HG03469 (cell line): ENCODE results near the gene NFATC2IP.

Experiments
- ATAC-seq: cut with Tn5 transposase; IDR thresholded peaks from one replicate; pipeline ENCODE4 v1.9.1; 2021; ENCODE audit warnings: mild to moderate bottlenecking, moderate library complexity, moderate number of reproducible peaks; ENCODE audit not compliant: unreplicated experiment

The NFATC2IP gene

DNA sequence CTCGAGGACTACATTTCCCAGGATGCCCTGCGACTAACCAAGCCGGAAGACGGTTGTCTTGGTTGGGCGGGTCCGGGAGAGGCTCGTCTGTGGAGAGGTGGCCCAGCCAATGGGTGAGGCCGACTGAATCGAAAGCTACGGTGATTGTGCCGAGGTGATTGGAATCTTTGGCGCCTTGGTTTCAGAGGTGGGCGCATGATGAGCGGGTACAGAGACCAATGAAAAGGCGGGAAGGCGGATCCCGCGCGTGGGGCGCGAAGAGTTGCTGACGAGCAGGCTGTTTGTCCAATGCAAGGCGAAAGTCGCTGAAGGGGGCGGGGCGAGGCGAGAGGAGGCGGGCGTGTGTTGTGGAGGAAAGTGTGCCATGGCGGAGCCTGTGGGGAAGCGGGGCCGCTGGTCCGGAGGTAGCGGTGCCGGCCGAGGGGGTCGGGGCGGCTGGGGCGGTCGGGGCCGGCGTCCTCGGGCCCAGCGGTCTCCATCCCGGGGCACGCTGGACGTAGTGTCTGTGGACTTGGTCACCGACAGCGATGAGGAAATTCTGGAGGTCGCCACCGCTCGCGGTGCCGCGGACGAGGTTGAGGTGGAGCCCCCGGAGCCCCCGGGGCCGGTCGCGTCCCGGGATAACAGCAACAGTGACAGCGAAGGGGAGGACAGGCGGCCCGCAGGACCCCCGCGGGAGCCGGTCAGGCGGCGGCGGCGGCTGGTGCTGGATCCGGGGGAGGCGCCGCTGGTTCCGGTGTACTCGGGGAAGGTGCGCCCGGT, at the start of gene NFATC2IP:
TSS of gene NFATC2IP (plus strand) at position 290 of the 762 bp plus-strand sequence. CDS start at position 365, 75 bp downstream.
- ATAC-seq = peak; percentile 91

DNA sequence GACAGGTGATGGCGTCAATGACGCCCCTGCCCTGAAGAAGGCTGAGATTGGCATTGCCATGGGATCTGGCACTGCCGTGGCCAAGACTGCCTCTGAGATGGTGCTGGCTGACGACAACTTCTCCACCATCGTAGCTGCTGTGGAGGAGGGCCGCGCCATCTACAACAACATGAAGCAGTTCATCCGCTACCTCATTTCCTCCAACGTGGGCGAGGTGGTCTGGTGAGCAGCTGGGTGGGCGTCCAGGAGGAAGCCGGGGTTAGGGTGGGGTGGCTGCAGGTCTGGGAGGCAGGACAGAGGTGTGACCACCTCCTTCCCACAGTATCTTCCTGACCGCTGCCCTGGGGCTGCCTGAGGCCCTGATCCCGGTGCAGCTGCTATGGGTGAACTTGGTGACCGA, 48.9 kb upstream of the NFATC2IP start:
- ATAC-seq = no peak

DNA sequence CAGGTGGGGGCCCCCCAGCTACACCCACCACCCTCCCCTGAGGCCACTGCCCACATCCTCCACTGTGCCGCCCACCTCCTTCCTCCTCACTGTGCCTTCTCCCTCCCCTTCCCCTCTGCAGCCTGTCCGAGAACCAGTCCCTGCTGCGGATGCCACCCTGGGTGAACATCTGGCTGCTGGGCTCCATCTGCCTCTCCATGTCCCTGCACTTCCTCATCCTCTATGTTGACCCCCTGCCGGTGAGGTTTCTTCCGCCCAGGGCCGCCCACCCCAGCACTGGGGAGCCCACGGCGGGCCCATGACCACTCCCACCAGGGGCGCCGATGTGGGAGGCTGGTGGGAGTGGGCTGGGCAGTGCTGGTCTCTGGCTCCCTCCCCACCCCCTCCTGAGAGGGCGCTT, 47.8 kb upstream of the NFATC2IP start:
- no peak for ATAC-seq

DNA sequence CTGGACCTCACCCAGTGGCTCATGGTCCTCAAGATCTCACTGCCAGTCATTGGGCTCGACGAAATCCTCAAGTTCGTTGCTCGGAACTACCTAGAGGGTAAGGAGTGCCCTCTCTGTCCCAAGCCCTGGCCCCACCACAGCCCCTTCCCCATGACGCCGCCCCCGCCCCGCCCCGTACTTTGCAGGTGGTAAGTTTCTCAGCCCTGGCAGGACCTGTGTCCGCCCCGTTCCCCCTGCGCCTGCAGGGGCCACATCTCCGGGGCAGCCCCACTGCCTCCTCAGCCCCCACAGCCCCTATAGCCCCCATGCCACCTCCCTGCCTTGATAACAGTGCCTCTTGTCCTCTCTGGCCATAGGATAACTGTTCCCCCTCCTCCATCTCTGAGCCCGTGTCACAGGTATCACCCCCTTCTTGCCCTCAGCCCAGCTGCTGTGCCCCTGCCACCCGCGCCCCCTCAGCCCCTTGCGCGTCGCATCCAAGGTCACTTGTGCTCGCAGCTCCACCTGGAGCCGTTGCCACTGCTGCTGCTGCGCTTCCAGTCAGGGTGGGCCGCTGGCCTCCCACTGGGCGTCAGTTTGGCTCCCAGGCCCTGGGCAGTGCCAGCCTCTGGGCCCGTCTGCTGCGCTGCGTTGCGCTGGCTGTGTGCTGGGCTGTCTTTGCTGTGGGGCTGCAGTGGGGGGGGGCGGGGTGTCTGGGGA, 47.2 kb upstream of the NFATC2IP start:
- ATAC-seq = no peak

DNA sequence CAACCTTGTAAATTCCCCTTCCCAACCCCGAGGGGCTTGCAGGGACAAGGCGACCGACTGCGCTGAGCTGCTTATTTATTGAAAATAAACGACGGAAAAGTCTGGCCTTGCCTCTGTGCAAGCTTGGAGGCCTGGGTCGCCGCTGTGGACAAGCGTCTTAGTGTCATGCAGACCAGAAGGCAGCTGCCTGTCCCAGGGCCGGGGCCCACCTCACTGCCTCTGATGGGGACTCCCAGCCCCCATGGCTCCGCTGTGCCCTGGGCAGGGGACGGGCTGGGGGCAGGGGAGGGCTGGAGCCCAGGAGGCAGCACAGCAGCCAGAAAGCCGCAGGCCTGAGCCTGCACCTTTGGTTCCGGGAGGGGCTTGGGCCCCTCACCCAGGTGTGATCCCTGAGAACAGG, 46.4 kb upstream of the NFATC2IP start:
- no peak for ATAC-seq

DNA sequence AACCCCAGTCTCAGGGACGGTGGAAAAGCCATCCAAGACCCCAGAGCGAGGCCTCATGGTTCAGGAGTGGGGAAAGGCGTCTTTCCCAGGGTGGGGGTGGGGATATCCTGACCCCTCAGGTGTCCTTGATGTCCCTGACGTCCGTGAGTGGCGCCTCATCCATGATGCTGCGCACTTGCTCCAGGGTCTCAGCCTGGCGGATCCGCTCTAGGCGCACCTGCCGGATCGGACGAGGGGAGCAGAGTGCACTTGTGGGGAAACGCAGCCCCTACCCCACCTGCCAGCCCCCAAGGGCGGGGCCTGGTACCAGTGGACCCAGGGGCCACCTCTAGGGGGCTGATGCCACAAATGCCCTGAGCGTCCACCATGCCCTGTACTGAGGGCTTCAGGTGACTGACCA, 45.9 kb upstream of the NFATC2IP start:
- no peak for ATAC-seq

DNA sequence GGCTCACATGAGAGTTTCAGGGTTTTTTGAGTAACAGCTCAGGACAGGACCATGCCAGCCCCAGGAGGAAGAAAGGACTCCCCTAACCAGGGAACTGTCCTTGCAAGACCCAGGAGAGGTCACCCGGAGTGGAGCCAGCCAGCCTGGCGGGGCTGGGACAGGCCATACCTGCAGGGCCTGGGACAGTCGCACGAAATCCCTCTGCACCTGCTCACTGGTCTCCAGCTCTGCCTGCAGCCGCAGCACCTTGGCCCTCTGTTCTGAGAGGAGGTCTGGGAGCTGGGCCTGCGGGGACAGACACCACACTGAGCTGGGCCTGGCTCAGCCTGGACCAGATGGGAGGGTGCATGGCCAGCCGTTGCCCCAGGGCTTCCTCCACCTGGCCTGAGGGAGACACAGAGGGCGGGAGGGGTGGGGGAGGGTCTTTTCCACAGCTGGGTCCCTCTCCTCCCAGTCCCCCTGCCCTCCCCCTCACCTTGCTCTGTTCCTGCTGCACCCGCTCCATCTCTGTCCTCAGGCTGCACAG, 45.4 kb upstream of the NFATC2IP start:
- ATAC-seq = no peak

DNA sequence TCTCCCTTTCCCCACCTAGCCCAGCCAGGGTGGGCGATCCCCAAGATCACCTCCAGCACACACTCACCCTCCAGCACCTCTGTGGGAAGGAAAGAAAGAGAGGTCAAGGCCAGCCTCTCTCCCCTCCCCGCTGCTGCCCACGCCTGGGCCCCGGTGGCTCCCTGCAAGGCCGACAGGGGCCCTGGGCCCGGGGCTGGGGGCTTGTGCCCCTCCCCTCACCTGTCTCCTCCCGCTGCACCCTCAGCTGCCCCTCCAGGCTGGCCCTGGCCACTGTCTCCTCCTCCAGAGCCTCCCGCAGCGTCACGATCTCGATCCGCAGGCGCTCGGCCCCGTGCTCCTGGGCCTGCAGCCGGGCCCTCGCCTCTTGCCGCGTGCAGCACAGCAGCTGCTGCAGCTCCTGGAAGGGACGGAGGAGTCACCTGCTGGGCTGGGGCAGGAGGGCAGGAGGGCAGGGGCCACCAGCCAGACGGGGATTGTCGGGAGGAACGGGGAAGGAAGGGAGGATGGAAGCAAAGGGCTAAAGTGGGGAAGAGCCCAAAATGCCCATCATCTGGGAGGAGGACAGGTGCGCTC, 44.9 kb upstream of the NFATC2IP start:
- no peak for ATAC-seq

DNA sequence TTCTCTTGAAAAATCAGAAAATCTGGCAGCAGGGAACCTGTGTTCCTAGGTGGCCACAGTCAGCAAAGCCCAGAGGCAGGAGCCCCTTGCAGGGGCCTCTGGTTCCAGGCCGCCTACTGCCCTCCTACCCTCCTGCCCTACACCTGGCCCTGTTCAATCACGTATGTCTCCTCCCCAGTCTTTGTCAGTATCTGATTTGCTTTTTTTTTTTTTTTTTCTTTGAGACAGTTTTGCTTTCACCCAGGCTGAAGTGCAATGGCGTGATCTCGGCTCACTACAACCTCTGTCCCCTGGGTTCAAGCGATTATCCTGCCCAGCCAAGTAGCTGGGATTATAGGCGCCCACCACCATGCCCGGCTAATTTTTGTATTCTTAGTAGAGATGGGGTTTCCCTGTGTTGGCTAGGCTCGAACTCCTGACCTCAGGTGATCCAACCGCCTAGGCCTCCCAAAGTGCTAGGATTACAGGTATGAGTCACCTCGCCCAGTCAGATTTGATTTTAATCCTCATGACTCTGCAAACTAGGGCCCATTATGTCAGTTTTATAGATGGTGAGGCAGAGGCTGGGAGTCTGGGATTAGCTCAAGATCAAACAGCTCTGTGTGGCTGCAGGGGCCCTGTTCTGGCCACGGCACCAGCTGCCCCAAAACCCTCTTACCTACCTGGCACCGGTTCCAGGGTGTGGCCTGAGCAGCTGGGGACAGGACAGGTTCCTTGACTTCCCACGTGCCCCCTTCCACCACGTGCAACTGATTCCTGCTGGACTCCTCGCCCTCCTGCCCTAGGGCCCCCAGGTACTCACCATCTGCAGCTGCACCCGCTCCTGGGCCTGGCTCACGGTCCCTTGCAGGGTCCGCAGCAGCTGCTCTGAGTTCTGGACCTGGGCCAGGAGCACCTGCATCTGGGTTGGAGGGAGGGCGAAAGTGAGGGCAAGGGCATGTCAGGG, 40.4 kb upstream of the NFATC2IP start:
- ATAC-seq = no peak

DNA sequence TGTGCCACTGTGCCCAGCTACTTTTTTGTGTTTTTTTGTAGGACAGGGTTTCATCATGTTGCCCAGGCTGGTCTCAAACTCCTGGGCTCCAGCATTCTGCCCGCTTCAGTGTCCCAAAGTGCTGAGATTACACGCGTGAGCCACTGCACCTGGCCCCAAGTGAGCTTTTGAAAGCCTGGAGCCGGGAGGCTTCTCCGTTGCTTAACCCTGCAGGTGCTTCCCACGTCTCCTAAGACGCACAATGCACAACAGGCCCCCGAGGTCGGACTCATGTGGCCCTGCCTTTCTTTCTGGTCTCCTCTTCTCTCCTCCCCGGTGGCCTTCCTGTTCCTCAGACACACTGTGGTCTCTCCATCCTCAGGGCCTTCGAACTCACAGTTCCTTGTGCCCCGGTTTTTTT, 38.2 kb upstream of the NFATC2IP start:
- ATAC-seq = no peak

DNA sequence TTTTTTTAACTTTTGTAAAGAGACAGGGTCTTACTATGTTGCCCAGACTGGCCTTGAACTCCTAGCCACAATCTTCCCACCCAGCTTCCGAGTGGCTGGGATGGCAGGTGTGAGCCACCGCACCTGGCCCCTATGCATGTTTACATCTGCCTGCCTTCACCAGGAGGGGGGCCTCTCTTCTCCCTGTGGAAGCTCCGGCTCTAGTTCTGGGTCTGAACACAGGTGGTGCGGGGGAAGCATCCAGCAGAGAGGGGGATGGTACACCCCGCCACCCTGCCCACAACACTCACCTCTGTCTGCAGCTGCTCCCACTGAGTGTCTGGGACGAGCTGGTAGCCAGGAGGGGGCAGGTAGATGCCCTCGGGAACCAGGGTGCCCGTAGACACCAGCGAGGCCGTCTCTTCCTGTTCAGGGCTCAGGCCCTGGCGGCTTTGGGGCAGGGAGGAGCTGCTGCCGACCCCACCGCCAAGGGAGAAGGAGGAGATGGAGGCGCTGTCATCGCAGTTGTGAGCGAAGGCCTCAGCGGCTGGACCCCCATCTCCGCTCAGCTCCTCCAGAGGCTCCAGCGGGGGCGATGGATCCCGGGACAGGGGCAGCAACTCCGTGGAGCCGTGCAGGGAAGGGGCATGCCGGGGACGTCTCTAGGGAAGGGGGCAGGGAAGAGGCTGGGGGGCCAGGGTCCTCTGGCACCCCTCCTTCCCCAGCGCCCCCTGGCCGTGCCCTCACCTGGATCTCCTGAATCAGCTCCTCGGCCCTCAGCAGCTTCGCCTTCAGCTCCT, 36.6 kb upstream of the NFATC2IP start:
- ATAC-seq = no peak

DNA sequence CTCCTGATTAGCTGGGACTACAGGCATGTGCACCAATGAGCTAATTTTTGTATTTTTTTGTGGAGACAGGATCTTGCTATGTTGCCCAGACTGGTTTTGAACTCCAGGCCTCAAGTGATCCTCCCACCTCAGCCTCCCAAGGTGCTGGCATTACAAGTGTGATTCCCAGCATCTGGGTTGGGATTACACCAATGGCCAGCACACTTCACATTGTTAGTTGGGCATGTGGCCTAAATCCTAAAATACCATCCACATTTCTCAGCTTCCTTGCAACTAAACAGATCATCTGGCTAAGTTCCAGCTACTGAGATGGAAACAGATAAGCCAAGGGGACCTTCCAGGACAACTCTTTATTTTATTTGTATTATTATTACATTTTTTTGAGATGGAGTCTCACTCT, 35.6 kb upstream of the NFATC2IP start:
- no peak for ATAC-seq

DNA sequence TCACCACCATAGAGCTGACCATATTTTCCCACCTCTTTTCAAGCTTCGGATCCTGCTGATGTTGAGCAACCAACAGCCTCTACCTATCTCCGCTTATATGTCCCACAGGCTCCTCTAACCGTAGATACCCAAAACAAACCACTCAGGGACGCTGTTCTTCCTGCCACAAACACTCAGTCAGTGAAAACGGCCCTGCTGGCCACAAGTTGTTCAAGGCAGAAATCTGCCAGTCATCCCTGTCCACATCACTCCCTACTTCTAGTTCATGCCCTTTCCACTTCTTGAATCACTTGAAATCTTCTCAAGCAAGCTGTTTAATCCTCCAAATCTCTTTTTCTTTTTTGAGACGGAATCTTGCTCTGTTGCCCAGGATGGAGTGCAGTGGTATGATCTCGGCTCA, 33.6 kb upstream of the NFATC2IP start:
- ATAC-seq = no peak

DNA sequence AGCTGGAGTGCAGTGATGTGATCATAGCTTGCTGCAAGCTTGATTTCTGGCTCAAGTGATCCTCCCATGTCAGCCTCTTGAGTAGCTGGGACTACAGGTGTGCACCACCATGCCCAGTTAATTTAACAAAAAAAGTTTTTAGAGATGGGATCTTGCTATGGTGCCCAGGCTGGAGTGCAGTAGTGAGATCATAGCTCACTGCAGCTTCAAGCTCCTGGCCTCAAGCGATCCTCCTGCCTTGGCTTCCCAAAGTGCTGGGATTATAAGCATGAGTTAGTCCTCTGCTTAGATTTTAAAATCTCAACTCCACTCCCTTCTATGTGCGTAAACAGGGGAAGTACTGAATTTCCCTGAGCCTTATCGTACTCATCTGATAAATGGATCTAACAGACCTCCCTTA, 32.0 kb upstream of the NFATC2IP start:
- ATAC-seq = no peak

DNA sequence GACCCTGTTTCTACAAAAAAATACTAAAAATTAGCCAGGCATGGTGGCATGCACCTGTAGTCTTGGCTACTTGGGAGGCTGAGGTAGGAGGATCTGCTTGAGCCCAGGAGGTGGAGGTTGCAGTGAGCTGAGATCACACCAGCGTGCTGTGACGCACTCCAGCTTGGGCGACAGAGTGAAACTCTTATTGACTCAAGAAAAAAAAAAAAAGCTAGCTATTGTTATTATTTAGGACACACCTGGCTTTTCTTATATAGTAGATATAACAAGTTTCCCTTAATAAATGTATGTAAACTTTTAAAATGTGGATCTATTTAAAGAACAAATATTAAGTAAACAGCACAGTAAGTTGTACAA, 27.5 kb upstream of the NFATC2IP start:
- no peak for ATAC-seq

DNA sequence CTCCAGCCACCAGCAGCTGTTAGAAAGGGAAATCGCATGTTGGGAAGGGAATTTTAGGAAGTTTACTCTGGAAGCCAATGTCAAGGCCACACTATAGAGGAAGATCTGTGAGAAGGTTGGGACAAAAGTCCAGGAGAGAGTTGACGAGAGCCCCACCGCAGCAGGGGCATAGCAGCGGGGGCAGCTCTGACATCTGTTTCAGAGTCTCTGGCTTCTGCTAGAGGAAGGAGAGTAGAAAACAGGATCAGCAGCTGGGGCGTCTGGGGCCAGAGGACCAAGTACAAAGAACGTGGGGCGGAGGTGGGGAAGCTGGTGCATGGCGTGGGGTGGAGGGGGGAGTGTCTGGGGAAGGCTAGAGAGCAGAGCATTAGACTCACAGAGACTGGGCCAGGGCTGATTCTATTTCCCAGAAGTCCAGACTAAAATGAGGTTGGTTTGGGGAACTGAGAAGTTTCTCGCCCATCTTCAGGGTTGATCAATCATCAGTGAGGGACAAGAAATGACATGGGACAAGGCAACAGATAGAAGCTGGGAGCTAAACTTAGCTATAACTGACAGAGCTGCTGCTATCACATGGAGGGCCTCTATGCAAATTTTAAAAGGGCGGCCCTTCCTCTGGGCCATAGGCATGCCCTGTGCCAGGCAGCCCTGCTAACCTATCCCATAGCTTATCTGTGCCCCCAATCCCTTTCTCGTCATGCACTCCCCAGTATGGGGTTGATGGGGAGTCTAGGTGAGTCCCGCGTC, 26.9 kb upstream of the NFATC2IP start:
- ATAC-seq = peak; percentile 51

DNA sequence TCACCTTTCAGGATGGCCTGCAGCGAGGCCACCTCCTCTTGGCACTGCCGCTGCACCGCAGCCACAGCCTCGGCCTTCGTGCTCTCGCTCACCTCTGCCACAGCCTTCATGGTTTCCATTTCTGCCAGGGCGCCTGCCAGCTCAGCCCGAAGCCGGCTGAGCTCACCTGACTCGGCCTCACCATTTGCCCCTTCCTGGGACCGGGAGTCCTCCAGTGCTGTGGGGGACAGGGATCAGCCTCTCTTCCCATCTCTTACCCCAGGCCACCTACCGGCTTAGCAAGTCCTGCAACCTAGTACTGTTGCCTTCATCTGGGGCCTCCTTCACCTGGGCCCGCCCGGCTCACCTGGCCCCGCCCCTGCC, 26.4 kb upstream of the NFATC2IP start:
- peak; percentile 4 for ATAC-seq

DNA sequence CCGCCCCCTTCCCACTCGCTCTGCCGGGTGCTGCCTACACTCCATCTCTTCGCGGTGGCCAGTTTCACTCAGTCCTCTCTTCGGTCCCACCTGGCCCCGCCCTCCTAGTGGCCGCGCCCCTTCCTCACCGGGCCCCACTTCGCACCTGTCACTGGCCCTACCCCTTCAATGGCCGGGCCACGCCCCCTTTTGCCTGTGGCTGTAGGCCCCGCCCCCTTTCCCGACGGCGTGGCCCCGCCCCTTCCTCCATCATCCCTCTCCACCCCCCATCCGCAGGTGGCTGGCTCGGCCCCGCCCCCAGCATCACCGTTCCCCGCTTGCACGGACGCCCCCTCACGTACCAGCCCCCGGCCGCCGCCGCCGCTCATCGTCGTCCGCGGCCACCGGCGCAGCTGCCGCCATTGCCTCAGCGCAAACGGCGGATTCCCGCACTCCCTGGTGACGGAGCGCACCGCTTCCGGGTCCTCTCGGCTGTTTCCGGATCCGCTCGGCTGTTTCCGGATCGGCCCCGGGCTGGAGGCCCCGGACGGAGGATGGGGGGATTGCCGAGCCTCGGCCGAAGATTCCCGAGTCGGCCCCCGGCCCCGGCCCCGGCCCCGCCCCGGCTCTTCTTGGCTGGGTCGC, 25.9 kb upstream of the NFATC2IP start, which contains the start of gene RABEP2:
TSS of gene RABEP2 (minus strand) at position 477 of the 624 bp plus-strand sequence. CDS start at position 402, 75 bp downstream.
- ATAC-seq = peak; percentile 30
